GM12873 (cell line): ENCODE data around the gene NUMBL.

Experiments
- CTCF ChIP-seq: IDR thresholded peaks from 2 replicates; pipeline ENCODE4 v1.5.1; 2012; ENCODE audit warnings: low read depth, mild to moderate bottlenecking, moderate library complexity, low read length, control low read depth; ENCODE audit not compliant: insufficient read depth; ENCODE audit errors: missing control alignments

Gene NUMBL

GRCh38 chr19:40626918-40627317 is 63.5 kb downstream of the NUMBL start:
- no peak for TF ChIP-seq CTCF

- no peak for TF ChIP-seq CTCF
Observed at GRCh38 chr19:40625406-40626120, 64.9 kb downstream of the NUMBL start.

- no peak for TF ChIP-seq CTCF
Observed at GRCh38 chr19:40623403-40624251, 66.8 kb downstream of the NUMBL start.

GRCh38 chr19:40622773-40623075 is 67.7 kb downstream of the NUMBL start:
- no peak for TF ChIP-seq CTCF

GRCh38 chr19:40621966-40622772 is 68.3 kb downstream of the NUMBL start:
- no peak for TF ChIP-seq CTCF

GRCh38 chr19:40621283-40621682 is 69.2 kb downstream of the NUMBL start:
- no peak for TF ChIP-seq CTCF

- TF ChIP-seq CTCF, result no peak
Observed at GRCh38 chr19:40620161-40620485, 70.3 kb downstream of the NUMBL start.
